Upper lobe of right lung (tissue), 1 donor: Measurements from ENCODE around the gene GPRC5A. TPM values are rescaled to one million over a fixed set of nuclear protein-coding genes. Genes with fewer than 3 reads are reported as not detected.

Experiments used
- ATAC-seq: fragments of 200-7000 bp; cut with Tn5 transposase; one replicate; pipeline ENCODE4 v1.9.1; 2020; ENCODE audit warnings: mild to moderate bottlenecking, moderate library complexity
- DNase-seq: peaks from one replicate; pipeline ENCODE4 v3.0.0-alpha.2; 2020
- H3K27ac ChIP-seq: fragments of 200-600 bp; one replicate; pipeline ENCODE4 v1.8.0; 2022
- H3K27me3 ChIP-seq: fragments of 200-600 bp; one replicate; pipeline ENCODE4 v1.8.0; 2022; ENCODE audit warnings: mild to moderate bottlenecking
- H3K36me3 ChIP-seq: fragments of 200-600 bp; one replicate; pipeline ENCODE4 v1.8.0; 2022
- H3K4me1 ChIP-seq: fragments of 200-600 bp; one replicate; pipeline ENCODE4 v1.8.0; 2022
- H3K4me3 ChIP-seq: fragments of 200-600 bp; one replicate; pipeline ENCODE4 v1.8.0; 2022; ENCODE audit warnings: mild to moderate bottlenecking
- H3K9me3 ChIP-seq: fragments of 200-600 bp; one replicate; pipeline ENCODE4 v1.8.0; 2022
- intact Hi-C: fragments of 100-400 bp; cut with DNase I; formaldehyde crosslinking; loops from one replicate; pipeline ENCODE4 v1.11.0; 2022
- total RNA-seq: library from RNA; stranded (reverse); fragmentation: NEBNext Ultra II Directional; extraction: Animal tissue kit (Norgen Biotek cat#: 25700); gene quantifications from one replicate; pipeline ENCODE4 v1.2.1, GENCODE V29; 2021
- TF ChIP-seq, protein P1 (sequence below): fragments of 200-600 bp; IDR thresholded peaks from one replicate; pipeline ENCODE4 v1.8.0; 2022; ENCODE audit warnings: antibody characterized with exemption
- donor health status: DM: no; HTN: yes; CAD: no; lungs with severe emphysema.

The GPRC5A gene
- total RNA-seq, 1 donor from 2014 or later = 886 TPM

DNA sequence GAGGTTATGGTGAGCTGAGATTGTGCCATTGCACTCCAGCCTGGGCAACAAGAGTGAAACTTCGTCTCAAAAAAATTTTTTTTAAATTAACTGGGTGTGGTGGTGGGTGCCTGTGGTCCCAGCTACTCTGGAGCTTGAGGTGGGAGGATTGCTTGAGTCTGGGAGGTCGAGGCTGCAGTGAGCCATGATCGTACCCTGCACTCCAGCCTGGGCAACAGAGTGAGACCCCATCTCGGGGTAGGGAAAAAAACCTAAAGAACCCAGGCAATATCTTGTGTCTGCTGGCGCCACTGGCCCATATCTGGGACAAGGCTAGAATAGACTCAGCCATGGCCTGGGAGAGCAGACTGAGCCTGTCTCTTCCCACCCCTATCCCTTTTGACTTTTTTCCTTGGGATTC is 9.1 kb upstream of the GPRC5A start:
- ATAC-seq = no peak

DNA sequence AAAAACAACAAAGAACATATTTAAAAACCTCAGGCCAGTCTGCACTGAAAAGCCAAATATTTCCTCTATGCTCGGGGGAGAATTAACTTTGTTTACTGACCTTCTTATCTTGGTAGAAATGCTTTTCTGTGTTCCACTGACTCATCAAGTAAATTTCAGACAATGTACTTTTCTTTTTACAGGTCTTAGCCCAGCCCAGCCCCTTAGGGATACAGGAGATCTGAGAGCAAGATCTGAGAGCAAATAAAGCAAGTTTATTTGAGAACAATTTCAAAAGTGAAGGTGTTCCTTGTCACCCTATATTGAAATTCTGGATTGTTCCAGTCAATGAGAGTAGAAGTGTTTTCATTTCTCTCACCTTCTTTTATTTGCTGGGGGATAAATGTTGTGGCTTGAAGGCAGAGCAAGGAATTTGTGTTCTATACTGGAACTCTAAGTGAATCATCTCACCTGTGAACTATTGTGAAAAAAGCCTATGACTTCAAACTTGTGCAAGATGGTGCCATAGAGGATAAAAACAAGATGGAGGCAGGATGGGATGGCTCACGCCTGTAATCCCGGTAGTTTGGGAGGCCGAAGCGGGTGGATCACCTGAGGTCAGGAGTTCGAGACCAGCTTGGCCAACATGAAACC is 7.9 kb upstream of the GPRC5A start:
- Histone ChIP-seq H3K27me3 (no peaks in the 10 kb centered on the region), H3K4me3 (no peak overlapping the region), H3K9me3 (no peaks in the 10 kb centered on the region), H3K36me3 (no peaks in the 10 kb centered on the region), H3K4me1 (no peaks in the 10 kb centered on the region), H3K27ac (peak overlapping the region; percentile 17)
- TF ChIP-seq, protein P1, sequence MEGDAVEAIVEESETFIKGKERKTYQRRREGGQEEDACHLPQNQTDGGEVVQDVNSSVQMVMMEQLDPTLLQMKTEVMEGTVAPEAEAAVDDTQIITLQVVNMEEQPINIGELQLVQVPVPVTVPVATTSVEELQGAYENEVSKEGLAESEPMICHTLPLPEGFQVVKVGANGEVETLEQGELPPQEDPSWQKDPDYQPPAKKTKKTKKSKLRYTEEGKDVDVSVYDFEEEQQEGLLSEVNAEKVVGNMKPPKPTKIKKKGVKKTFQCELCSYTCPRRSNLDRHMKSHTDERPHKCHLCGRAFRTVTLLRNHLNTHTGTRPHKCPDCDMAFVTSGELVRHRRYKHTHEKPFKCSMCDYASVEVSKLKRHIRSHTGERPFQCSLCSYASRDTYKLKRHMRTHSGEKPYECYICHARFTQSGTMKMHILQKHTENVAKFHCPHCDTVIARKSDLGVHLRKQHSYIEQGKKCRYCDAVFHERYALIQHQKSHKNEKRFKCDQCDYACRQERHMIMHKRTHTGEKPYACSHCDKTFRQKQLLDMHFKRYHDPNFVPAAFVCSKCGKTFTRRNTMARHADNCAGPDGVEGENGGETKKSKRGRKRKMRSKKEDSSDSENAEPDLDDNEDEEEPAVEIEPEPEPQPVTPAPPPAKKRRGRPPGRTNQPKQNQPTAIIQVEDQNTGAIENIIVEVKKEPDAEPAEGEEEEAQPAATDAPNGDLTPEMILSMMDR = no peak
- no peak for DNase-seq
- peak; percentile 74 for ATAC-seq
- intact Hi-C loops = no loop called here

More for the DNA sequence above, 9.1 kb upstream of the GPRC5A start:
- H3K4me1 ChIP-seq = no peaks in the 10 kb centered on the region
- TF ChIP-seq, protein P1 = no peak
- H3K27ac ChIP-seq = peak overlapping the region; percentile 17
- intact Hi-C loops = no loop called here
- DNase-seq = no peak
- no peak overlapping the region for H3K4me3 ChIP-seq
- no peaks in the 10 kb centered on the region for H3K27me3 ChIP-seq
- no peaks in the 10 kb centered on the region for H3K36me3 ChIP-seq
- H3K9me3 ChIP-seq = no peaks in the 10 kb centered on the region

DNA sequence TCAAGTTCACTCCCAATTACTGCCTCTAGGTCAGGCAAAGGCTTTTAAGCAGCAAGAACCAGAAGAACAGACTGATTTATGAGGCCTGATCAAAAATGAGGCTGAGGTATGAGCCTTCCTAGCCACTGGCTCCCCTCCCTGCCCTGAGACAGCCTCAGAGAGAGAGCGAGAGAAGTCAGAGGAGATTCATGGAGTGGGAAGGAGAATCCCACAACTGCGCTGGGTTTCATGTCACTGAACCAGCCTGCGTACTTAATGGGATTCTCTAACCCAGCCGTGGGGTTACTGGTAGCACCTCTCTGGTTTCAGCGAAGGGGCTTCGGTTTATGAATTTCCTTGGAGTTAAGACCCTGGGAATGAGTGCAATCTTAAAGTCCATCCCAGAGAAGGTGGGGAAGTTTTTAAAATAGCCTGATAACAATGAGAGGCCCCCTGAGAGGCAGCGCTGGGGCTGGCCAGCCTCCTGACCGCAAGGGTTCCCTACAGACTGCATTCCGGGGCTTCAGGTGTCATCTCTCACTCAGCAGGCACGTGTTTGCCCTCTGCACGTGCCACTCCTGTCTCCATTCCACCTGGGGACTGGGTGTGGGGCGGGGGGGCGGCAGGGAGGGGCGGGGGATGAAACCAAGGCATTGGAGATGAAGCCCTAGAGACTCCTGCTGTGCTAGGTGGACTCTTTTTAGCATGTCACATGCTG is 6.1 kb upstream of the GPRC5A start:
- ATAC-seq (peak; percentile 62), DNase-seq (no peak)
- intact Hi-C loops = no loop called here
- Histone ChIP-seq H3K27me3 (no peaks in the 10 kb centered on the region), H3K36me3 (no peaks in the 10 kb centered on the region), H3K4me1 (no peaks in the 10 kb centered on the region), H3K9me3 (no peaks in the 10 kb centered on the region), H3K4me3 (no peak overlapping the region), H3K27ac (no peak overlapping the region)
- TF ChIP-seq, protein P1 = no peak

DNA sequence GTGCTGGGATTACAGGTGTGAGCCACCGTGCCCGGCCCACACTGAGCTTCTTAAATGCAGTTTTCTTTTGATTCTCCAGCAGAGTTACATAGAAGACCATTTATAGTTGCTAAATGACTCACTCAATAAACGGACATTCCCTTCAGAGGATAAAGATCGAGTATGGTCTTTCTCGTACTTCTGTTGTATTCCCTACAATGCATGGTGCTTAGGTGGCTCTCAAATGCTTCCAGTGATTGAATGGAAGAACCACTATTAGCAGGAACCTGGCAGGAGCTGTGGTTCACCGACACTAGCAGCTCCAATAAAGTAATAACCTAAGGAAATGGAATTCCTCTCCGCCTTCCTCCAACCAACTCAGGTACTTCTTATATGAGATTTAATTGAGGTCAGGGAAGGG is 3.9 kb upstream of the GPRC5A start:
- Histone ChIP-seq H3K4me3 (no peak overlapping the region), H3K27me3 (peaks cover 6% of the 10 kb centered on the region), H3K9me3 (no peaks in the 10 kb centered on the region), H3K27ac (no peak overlapping the region), H3K4me1 (peaks cover 4% of the 10 kb centered on the region), H3K36me3 (no peaks in the 10 kb centered on the region)
- no peak for ATAC-seq
- TF ChIP-seq, protein P1 = no peak
- intact Hi-C loops = no loop called here
- DNase-seq = no peak

DNA sequence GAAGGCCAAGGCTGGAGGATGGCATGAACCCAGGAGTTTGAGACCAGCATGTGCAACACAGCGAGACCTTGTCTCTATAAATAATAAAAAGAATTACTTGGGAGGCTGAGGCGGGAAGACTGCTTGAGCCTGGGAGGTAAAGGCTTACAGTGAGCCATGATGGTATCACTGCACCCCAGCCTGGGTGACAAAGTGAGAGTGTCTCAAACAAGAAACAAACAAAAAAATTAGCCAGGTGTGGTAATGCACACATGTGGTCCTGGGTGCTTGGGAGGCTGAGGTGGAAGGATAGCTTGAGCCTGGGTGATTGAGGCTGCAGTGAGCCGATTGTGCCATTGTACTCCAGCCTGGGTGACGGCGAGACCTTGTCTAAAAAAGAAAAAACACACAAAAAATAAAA is 1.7 kb upstream of the GPRC5A start:
- H3K9me3 ChIP-seq = no peaks in the 10 kb centered on the region
- H3K4me1 ChIP-seq = peaks cover 4% of the 10 kb centered on the region
- DNase-seq = no peak
- TF ChIP-seq, protein P1 = no peak
- intact Hi-C loops = no loop called here
- H3K4me3 ChIP-seq = no peak overlapping the region
- no peaks in the 10 kb centered on the region for H3K36me3 ChIP-seq
- H3K27me3 ChIP-seq = peaks cover 9% of the 10 kb centered on the region
- ATAC-seq = no peak
- H3K27ac ChIP-seq = no peak overlapping the region
